T-cell (primary cell): ENCODE measurements around the gene RTN1. TPM values are rescaled to one million over a fixed set of nuclear protein-coding genes. Genes with fewer than 3 reads are reported as not detected.

ENCODE experiments used
- ATAC-seq, 4 experiments: fragments of 200-7000 bp in 3 of 4; fragments of 150-1000 bp in 1 of 4; cut with Tn5 transposase; replicated peaks in 1 of 4; 1 replicate in 3 of 4; 2 replicates in 1 of 4; pipeline ENCODE4 v1.10.0; 2021; ENCODE audit warnings: moderate library complexity in 3 of 4, mild to moderate bottlenecking in 2 of 4, moderate number of reproducible peaks in 1 of 4
- CTCF ChIA-PET, 2 donors: fragments of 300-600 bp; sonication (Branson Sonifier 250); formaldehyde crosslinking; loops; one replicate each; lab custom pipeline; 2022; ENCODE audit warnings: antibody characterized with exemption in 2 of 2; lab: Charles Lee
- POLR2A ChIA-PET, 2 donors: fragments of 300-600 bp; sonication (Branson Sonifier 250); formaldehyde crosslinking; loops; one replicate each; lab custom pipeline; 2022; ENCODE audit warnings: antibody characterized with exemption in 2 of 2; lab: Charles Lee
- DNase-seq, 35 experiments: peaks; one replicate each; pipeline versions ENCODE4 v3.0.0 to v3.0.0-alpha.2; 2013 to 2023
- H3K27ac ChIP-seq: one replicate; pipeline ENCODE4 v1.5.1; 2013; ENCODE audit warnings: low read length
- H3K27me3 ChIP-seq, 2 experiments: replicated peaks in 1 of 2; 1 replicate in 1 of 2; 2 replicates in 1 of 2; pipeline versions ENCODE4 v1.6.1 to v1.7.0; 2013; ENCODE audit warnings: low read length in 1 of 2, mixed read lengths in 1 of 2; ENCODE audit not compliant: control insufficient read depth in 2 of 2, insufficient read depth in 2 of 2; ENCODE audit errors: extremely low read depth in 1 of 2
- H3K36me3 ChIP-seq, 2 donors: 1 replicate in 1 of 2; 2 replicates in 1 of 2; pipeline versions ENCODE4 v1.6.1 to v1.7.0; 2013; ENCODE audit warnings: low read length in 1 of 2; ENCODE audit not compliant: control insufficient read depth in 2 of 2, insufficient read depth in 1 of 2; ENCODE audit errors: extremely low read depth in 1 of 2
- H3K4me1 ChIP-seq, 2 experiments: 1 replicate in 1 of 2; 2 replicates in 1 of 2; pipeline versions ENCODE4 v1.6.1 to v1.7.0; 2013; ENCODE audit warnings: low read length in 2 of 2, mixed read lengths in 1 of 2; ENCODE audit not compliant: insufficient read depth in 2 of 2, control insufficient read depth in 1 of 2; ENCODE audit errors: extremely low read depth in 1 of 2
- H3K4me3 ChIP-seq, 2 donors: 1 replicate in 1 of 2; 2 replicates in 1 of 2; pipeline versions ENCODE4 v1.5.1 to v1.7.0; 2013; ENCODE audit warnings: mild to moderate bottlenecking in 2 of 2, low read length in 1 of 2, moderate library complexity in 1 of 2; ENCODE audit not compliant: control insufficient read depth in 1 of 2; ENCODE audit errors: extremely low read depth in 1 of 2
- H3K9me3 ChIP-seq: 2 replicates; pipeline ENCODE4 v1.7.0; 2013
- H3K27ac Mint-ChIP-seq, 2 donors: one replicate each; pipeline ENCODE4 v1.8.0; 2020 to 2021; ENCODE audit warnings: mild to moderate bottlenecking in 2 of 2, mixed read lengths in 2 of 2
- H3K27me3 Mint-ChIP-seq, 2 donors: one replicate each; pipeline ENCODE4 v1.8.0; 2021 to 2022; ENCODE audit warnings: mixed read lengths in 2 of 2
- H3K36me3 Mint-ChIP-seq: one replicate; pipeline ENCODE4 v1.8.0; 2021; ENCODE audit warnings: mixed read lengths
- H3K4me1 Mint-ChIP-seq, 3 donors: one replicate each; pipeline ENCODE4 v1.8.0; 2020 to 2022; ENCODE audit warnings: mixed read lengths in 3 of 3, mild to moderate bottlenecking in 1 of 3
- H3K4me3 Mint-ChIP-seq, 3 donors: one replicate each; pipeline ENCODE4 v1.8.0; 2020 to 2022; ENCODE audit warnings: mild to moderate bottlenecking in 3 of 3, mixed read lengths in 3 of 3, moderate library complexity in 3 of 3
- H3K9me3 Mint-ChIP-seq, 3 donors: one replicate each; pipeline ENCODE4 v1.8.0; 2020 to 2022; ENCODE audit warnings: mixed read lengths in 3 of 3
- whole genome bisulfite sequencing: methylation state at CpG from one replicate; pipeline ENCODE4 v1.1.5; 2013; ENCODE audit warnings: missing lambda C conversion rate; ENCODE audit not compliant: insufficient coverage; 5-methylcytosine and 5-hydroxymethylcytosine counted together
- total RNA-seq, 35 experiments: library from RNA in 6 of 35; stranded (reverse) in 6 of 35; fragments of 120-200 nt in 1 of 35; gene quantifications; one replicate each; pipeline versions ENCODE4 v1.2.1 to v1.2.4 and lab custom pipeline; 2013 to 2026

The RTN1 gene
- total RNA-seq, 5 donors from 2014 or later (not counting 1 experiment from before 2014, with no cell fraction given): 0.25 TPM; not detected in 4

- ChIA-PET CTCF (no interaction called here), POLR2A (no interaction called here)
- DNase-seq (no peak), ATAC-seq (no peak)
- no peaks in the 10 kb centered on the region for H3K36me3 ChIP-seq
- no peaks in the 10 kb centered on the region for H3K27me3 ChIP-seq
- H3K4me3 ChIP-seq: no peak overlapping the region
- no peaks in the 10 kb centered on the region for H3K4me1 ChIP-seq
- WGBS: 83% methylated on average over 1 of the region's 2 CpGs
- no peak overlapping the region for H3K4me3 Mint-ChIP-seq
- no peak overlapping the region for H3K27ac Mint-ChIP-seq
- H3K9me3 Mint-ChIP-seq: peaks cover 0 to 6% (median 0%) of the 10 kb centered on the region in 3 donors
- no peaks in the 10 kb centered on the region for H3K9me3 ChIP-seq
- no peak overlapping the region for H3K27ac ChIP-seq
- peaks cover 20 to 38% of the 10 kb centered on the region in 2 donors for H3K27me3 Mint-ChIP-seq
- no peaks in the 10 kb centered on the region for H3K4me1 Mint-ChIP-seq
- no peaks in the 10 kb centered on the region for H3K36me3 Mint-ChIP-seq
Observed at GRCh38 chr14:59890676-59891075, 20.1 kb upstream of the RTN1 start.

- Histone ChIP-seq H3K27me3 (peaks cover 0 to 15% of the 10 kb centered on the region in 2 experiments), H3K27ac (no peak overlapping the region), H3K9me3 (no peaks in the 10 kb centered on the region), H3K4me3 (no peak overlapping the region), H3K4me1 (no peaks in the 10 kb centered on the region), H3K36me3 (no peaks in the 10 kb centered on the region)
- Mint-ChIP-seq H3K4me1 (no peaks in the 10 kb centered on the region), H3K9me3 (peaks cover 0 to 14% (median 10%) of the 10 kb centered on the region in 3 donors), H3K36me3 (no peaks in the 10 kb centered on the region), H3K27ac (no peak overlapping the region), H3K4me3 (no peak overlapping the region), H3K27me3 (peaks cover 39 to 47% of the 10 kb centered on the region in 2 donors)
- ATAC-seq: no peak
- no peak for DNase-seq
- no CpG with 5 or more reads among the region's 1 CpG for WGBS
- POLR2A ChIA-PET: no interaction called here
- CTCF ChIA-PET: no interaction called here
Observed at GRCh38 chr14:59882957-59883356, 12.4 kb upstream of the RTN1 start.

GRCh38 chr14:59871166-59871495, 555 bp upstream of the RTN1 start:
- CTCF ChIA-PET: no interaction called here
- no peak for ATAC-seq
- H3K27me3 Mint-ChIP-seq: peaks cover 36 to 40% of the 10 kb centered on the region in 2 donors

DNA sequence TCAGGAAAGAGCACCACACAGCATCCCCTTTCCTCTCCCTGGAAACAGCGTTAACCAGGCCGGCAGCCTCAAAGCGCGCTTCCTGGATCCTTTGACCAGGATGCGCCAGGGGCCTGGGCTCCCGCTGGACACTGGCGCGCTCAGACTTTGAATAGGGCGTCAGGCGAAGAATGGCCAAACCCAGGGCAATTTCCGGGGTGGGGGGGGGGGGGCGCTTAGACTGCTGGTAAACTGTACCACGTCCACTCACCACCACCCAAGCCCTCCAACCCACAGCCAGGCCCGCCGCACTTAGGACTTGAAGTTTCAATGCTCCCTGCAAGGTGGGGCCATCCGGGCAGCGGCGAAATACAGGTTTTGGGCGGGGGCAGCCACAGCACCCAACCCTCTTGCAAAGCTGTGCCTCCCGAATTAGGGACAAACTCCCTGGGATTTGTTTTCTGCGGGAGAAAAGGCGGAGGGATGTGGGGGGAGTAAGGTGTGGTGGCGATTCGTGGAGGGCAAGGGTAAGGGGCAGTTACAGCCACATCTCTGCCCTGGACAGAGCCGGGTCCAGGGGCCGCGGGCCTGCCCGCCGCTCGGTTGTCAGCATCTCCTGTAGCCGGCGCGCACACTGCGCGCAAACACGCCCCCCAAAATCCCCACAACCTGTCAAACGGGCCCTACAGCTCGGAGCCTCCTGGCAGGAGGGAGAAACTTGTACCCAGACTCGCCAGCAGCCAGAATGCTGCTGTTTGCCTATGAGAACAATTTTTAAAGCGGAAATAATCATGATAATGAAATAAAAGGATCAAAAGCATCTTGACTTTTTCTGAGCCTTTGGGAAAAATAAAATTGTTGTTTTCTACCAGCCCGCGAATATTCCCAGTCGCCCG, 958 bp downstream of the RTN1 start:
- Histone ChIP-seq H3K9me3 (no peaks in the 10 kb centered on the region), H3K36me3 (no peaks in the 10 kb centered on the region), H3K4me1 (peaks cover 0 to 14% of the 10 kb centered on the region in 2 experiments), H3K27me3 (peaks cover 15 to 26% of the 10 kb centered on the region in 2 experiments), H3K4me3 (peak overlapping the region in 1 of 2 donors; percentile 66), H3K27ac (no peak overlapping the region)
- WGBS: 25% methylated on average over 16 of the region's 44 CpGs
- peaks cover 42% of the 10 kb centered on the region in 2 donors for H3K27me3 Mint-ChIP-seq
- H3K36me3 Mint-ChIP-seq: no peaks in the 10 kb centered on the region
- peak overlapping the region; percentile 43 to 53 (median 43) for H3K4me3 Mint-ChIP-seq
- CTCF ChIA-PET: interaction anchor here in 1 of 2 donors (0.6 kb wide), 1 partner anchor 52 kb away, joined by 8 read pairs; no protein-coding TSS in a partner anchor
- POLR2A ChIA-PET: no interaction called here
- ATAC-seq: no peak
- no peak for DNase-seq
- H3K4me1 Mint-ChIP-seq: peaks cover 6 to 12% (median 7%) of the 10 kb centered on the region in 3 donors
- no peak overlapping the region for H3K27ac Mint-ChIP-seq
- H3K9me3 Mint-ChIP-seq: peaks cover 0 to 7% (median 0%) of the 10 kb centered on the region in 3 donors

More at GRCh38 chr14:59871166-59871495, 555 bp upstream of the RTN1 start:
- Mint-ChIP-seq H3K9me3 (peaks cover 0 to 7% (median 0%) of the 10 kb centered on the region in 3 donors), H3K4me3 (peak overlapping the region; percentile 74 to 82 (median 75)), H3K36me3 (no peaks in the 10 kb centered on the region), H3K4me1 (peaks cover 6 to 12% (median 7%) of the 10 kb centered on the region in 3 donors), H3K27ac (no peak overlapping the region)
- H3K27ac ChIP-seq: no peak overlapping the region
- POLR2A ChIA-PET: no interaction called here
- H3K4me3 ChIP-seq: peak overlapping the region in 1 of 2 donors; percentile 66
- H3K4me1 ChIP-seq: peaks cover 0 to 14% of the 10 kb centered on the region in 2 experiments
- no peaks in the 10 kb centered on the region for H3K36me3 ChIP-seq
- H3K9me3 ChIP-seq: no peaks in the 10 kb centered on the region
- DNase-seq: no peak
- H3K27me3 ChIP-seq: peaks cover 10 to 26% of the 10 kb centered on the region in 2 experiments
- 39% methylated on average over 3 of the region's 4 CpGs for WGBS

DNA sequence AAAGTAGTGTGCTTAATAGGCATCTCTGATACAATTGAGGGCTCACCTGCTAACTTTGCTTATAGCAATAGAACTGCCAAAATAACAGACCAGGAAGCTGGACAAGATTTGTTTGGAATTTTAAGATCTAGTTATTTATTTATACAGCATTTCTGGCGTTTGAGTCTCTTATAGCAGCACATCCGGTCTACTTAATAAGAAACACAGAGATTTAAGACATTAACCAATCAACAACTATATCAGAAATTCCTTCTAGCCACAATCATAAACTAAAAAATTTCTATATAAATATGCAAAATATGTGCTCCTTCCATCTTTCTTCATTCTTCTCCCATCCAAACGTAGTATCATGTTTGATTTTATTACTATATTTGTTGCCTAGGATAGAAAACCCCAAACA, 2.6 kb downstream of the RTN1 start:
- ChIA-PET POLR2A (no interaction called here), CTCF (no interaction called here)
- ATAC-seq (no peak), DNase-seq (no peak)
- H3K9me3 ChIP-seq: no peaks in the 10 kb centered on the region
- no CpG with 5 or more reads among the region's 3 CpGs for WGBS
- Mint-ChIP-seq H3K4me3 (no peak overlapping the region), H3K27ac (no peak overlapping the region), H3K27me3 (peaks cover 33 to 34% of the 10 kb centered on the region in 2 donors), H3K4me1 (peaks cover 6 to 12% (median 7%) of the 10 kb centered on the region in 3 donors), H3K9me3 (no peaks in the 10 kb centered on the region), H3K36me3 (no peaks in the 10 kb centered on the region)
- H3K4me3 ChIP-seq: no peak overlapping the region
- no peaks in the 10 kb centered on the region for H3K36me3 ChIP-seq
- H3K27me3 ChIP-seq: peaks cover 15 to 24% of the 10 kb centered on the region in 2 experiments
- H3K27ac ChIP-seq: no peak overlapping the region
- H3K4me1 ChIP-seq: peaks cover 0 to 14% of the 10 kb centered on the region in 2 experiments

DNA sequence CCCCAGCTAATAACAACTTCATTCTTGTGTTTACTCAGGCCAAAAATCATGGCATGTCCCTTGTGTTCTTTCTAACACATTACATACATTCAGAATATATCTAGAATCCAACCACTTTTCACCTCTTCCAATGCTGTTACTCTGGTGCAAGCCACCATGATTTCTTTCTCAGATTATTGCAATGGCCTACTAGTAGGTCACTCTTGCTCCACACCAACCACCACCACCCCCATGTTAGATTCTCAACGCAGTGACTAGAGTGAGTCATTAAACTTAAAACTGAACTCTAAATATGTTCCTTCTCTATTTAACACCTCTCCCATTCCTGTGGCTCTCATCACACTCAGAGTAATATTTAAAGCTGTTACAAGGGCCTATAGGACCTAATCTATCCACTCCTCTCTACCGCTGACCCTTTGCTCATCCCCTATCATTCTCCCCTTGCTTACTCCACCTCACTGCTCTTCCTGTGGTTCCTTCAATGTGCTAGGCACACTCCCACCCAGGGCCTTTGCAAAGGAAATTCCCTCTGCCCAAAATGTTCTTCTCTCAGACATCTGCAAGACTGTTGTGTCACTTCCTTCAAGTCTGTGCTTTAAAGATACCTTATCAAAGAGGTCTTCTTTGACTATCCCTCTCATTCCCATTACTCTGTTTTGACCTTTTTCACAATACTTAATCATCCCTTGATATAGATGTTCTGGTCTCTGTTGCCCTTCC, 6.6 kb downstream of the RTN1 start:
- peaks cover 0 to under 1% (median 0%) of the 10 kb centered on the region in 3 donors for H3K4me1 Mint-ChIP-seq
- DNase-seq: no peak
- H3K4me1 ChIP-seq: no peaks in the 10 kb centered on the region
- H3K27ac Mint-ChIP-seq: no peak overlapping the region
- ATAC-seq: no peak
- no peaks in the 10 kb centered on the region for H3K36me3 Mint-ChIP-seq
- H3K27me3 ChIP-seq: peaks cover 4 to 9% of the 10 kb centered on the region in 2 experiments
- peaks cover 9 to 22% of the 10 kb centered on the region in 2 donors for H3K27me3 Mint-ChIP-seq
- WGBS: 94% methylated on average over 2 of the region's 2 CpGs
- no peak overlapping the region for H3K4me3 ChIP-seq
- no peak overlapping the region for H3K27ac ChIP-seq
- ChIA-PET CTCF (no interaction called here), POLR2A (no interaction called here)
- peaks cover 6 to 13% (median 7%) of the 10 kb centered on the region in 3 donors for H3K9me3 Mint-ChIP-seq
- no peaks in the 10 kb centered on the region for H3K36me3 ChIP-seq
- H3K4me3 Mint-ChIP-seq: no peak overlapping the region
- H3K9me3 ChIP-seq: no peaks in the 10 kb centered on the region
